Activated CD8-positive, alpha-beta memory T cell treated with anti-CD3 and anti-CD28 coated beads for 4 hours (primary cell): ENCODE results near the gene HAUS6.
A peak's percentile ranks its signal among the peaks of the same experiment; 100 is the strongest.
"Not testable (repeated sequence)": the region's sequence is repeated elsewhere in the genome, so short reads cannot be mapped to it uniquely, and the experiment has no call there.

Experiments used
- DNase-seq, 2 donors: peaks; one replicate each; pipeline ENCODE4 v3.0.0-alpha.2; 2020; ENCODE audit warnings: low read depth in 2 of 2

Gene HAUS6, protein sequence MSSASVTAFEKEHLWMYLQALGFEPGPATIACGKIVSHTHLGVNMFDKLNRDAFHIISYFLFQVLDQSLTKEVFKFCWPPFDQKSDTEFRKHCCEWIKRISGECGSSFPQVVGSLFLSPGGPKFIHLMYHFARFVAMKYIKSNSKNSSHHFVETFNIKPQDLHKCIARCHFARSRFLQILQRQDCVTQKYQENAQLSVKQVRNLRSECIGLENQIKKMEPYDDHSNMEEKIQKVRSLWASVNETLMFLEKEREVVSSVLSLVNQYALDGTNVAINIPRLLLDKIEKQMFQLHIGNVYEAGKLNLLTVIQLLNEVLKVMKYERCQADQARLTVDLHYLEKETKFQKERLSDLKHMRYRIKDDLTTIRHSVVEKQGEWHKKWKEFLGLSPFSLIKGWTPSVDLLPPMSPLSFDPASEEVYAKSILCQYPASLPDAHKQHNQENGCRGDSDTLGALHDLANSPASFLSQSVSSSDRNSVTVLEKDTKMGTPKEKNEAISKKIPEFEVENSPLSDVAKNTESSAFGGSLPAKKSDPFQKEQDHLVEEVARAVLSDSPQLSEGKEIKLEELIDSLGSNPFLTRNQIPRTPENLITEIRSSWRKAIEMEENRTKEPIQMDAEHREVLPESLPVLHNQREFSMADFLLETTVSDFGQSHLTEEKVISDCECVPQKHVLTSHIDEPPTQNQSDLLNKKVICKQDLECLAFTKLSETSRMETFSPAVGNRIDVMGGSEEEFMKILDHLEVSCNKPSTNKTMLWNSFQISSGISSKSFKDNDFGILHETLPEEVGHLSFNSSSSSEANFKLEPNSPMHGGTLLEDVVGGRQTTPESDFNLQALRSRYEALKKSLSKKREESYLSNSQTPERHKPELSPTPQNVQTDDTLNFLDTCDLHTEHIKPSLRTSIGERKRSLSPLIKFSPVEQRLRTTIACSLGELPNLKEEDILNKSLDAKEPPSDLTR

DNA sequence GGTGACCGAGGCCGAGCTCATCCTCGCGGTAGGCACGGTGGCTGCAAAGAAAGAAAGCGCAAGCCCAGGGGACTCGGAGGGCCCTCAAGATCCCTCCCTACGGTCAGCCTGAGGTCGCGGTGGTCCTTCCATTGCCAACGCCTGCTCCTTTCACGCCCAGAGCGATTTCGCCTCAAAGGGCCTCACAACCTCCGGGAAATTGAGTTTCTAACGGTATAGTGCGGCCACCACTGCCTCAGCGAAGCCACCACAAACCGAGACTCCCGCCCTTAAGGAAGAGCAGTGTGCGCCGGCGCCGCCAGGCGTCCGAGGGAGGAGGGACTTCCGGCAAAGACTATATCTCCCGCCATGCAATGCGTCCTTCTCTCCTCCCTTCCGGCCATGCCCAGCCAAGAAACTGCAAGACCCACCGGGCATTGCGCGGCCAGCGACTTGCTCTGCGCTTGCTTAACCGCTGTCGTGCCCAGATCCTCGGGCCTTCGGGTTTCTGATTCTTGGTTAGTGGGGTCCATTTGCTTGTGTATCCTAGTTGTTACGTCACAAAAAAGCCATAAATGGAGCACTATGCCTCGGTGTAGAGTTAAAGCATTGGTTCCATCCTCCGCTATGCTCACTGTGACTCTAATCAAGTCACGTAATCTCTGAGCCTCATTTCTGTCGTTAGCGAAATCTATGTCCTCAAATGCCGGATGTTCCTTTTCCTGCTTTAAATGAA, at the start of gene HAUS6:
TSS of gene HAUS6 (minus strand) at position 274 of the 715 bp plus-strand sequence. CDS start at position 21, 253 bp downstream.
- peak; percentile 77 to 83 for DNase-seq

DNA sequence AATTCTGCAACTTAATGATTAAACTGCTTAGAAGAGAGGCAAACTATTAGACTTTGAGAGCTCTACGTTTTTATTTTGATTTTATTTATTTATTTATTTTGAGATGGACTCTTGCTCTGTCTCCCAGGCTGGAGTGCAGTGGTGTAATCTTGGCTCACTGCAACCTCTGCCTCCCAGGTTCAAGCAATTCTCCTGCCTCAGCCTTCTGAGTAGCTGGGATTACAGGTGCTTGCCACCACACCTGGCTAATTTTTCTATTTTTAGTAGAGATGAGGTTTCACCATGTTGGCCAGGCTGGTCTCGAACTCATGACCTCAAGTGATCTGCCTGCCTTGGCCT, 49.4 kb upstream of the HAUS6 start:
- DNase-seq, result not testable (repeated sequence)

DNA sequence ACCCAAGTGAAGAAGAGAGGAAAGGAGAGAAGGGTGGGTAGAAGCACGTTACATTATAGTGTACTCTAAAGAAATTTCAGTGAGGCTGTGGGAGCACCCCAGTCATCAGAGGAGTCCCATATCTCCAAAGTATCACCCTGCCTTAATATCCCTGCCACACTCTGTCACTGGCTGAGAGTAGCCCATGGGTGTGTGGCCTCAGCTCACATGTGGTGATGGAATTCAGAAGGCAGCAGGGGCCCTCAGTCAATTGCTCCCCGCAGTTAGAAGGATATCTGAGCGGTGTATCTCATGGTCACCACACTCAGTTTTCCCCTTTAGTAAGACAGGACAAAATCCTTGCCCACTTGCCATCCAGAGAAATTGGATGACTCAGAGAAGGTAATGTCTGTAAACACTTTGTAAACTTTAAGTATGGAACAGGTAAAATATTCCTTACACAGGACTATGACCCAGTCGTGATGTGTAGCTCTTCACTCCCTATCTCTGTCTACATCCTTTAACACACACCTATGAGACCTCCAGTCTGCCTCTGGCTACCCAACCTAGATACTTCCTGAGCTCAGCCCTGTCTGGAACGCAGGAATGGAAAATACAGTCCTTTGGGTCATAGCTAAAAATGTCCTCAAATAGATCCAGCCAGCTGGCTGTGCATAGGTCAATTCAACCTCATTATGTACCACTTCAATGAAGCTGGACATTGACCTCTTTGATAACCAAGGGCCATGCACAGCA, 48.9 kb upstream of the HAUS6 start:
- DNase-seq, result no peak

DNA sequence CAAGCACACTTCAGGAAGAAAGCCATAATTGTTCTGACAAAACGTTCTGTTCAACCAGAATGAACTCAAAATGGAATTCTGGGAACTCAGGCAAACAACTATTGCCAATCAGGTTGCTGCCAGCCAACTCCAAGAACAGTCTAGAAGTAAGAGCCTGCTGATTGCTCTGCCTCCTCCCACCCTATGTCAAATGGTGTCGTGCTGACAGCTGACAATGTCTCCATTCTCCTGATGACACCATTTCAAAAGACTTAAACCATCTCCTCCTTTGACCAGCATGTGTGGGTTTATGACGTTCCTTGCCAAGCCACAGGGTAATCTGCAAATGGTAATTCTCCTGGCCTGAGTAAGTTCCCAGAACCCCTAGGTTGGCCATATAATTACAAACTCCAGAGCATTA, 46.5 kb upstream of the HAUS6 start:
- DNase-seq, result no peak

DNA sequence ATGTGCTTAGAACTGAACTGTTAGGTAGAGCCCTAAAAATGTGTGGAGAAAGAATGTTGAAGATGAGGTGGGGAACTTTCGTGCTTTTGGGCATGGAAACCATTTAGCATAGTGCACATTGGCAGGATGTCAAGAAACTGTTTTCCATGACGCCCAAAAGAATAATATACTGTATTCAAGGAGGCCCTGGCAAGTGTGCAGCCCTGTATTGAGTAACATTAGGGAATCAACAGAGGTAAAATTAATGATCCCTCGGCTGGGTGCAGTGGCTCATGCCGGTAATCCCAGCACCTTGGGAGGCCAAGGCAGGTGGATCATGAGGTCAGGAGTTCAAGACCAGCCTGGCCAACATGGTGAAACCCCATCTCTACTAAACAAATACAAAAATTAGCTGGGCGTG, 45.5 kb upstream of the HAUS6 start:
- no peak for DNase-seq

DNA sequence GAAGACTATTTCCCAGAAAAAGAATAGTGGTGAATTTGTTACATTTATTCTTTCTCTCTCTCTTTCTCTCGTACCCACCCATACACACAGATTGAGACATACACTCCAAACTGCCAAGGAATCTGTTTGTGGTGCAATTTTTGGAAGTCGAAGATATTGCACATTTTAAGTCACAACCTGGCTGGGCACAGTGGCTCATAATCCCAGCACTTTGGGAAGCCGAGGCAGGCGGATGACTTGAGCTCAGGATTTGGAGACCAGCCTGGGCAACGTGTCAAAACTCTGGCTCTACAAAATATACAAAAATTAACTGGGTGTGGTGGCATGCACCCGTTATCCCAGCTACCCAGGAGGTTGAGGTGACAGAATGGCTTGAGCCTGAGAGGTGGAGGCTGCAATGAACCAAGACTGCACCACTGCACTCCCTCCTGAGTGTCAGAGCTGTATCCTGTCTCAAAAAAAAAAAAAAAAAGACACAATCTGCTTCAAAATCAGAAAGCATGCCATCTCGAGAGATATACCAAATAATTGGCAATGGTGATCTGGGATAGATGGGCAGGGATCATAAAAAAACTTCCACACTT, 43.8 kb upstream of the HAUS6 start:
- no peak for DNase-seq

DNA sequence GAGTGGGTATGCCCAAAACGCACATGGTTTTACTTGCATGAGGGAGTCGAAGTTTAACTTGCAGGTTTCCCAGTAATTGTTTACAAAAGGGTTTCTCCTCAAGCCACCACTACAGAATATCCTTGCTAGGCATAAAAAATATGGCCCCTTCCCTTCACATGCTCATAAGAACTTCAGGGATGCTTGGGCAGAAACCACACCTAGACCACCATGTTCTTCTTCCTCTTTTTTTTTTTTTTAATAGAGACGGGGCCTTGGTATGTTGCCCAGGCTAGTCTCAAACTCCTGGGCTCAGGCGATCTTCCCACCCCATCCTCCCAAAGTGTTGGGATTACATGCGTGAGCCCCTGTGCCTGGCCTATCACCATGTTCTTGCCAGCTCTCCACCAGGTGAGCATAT, 43.2 kb upstream of the HAUS6 start:
- DNase-seq, result no peak

DNA sequence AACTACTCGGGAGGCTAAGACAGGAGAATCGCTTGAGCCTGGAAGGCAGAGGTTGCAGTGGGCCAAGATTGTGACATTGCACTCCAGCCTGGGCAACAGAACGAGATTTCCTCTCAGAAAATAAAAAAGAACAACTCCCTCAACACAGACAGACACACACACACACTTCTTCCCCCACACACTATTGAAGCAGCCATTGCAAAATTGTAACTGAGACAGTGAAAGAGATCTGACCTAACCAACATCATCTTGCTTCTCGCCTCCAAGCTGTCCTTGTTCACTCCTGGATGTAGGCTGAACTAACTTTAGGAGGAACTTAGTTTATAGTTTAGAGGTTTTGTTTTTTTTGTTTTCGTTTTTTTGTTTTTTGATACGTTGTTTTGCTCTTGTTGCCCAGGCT, 37.6 kb upstream of the HAUS6 start:
- no peak for DNase-seq

DNA sequence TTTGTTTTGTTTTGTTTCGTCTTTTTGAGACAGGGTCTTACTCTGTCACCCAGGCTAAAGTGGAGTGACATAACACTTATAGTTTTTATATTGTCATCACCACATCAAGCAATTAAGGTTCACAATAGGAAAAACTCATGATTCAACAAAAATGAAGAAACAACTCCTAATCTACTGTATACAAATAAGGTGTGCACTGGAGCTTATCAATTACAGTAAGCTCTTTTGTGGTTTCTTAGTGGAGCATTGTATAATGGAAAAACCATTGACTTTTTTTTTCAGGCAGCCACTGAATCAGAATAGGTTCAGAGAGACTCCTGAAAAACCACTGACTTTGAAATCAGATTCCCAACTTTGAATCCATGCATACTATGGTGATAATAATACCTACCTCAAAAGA, 35.4 kb upstream of the HAUS6 start:
- no peak for DNase-seq

DNA sequence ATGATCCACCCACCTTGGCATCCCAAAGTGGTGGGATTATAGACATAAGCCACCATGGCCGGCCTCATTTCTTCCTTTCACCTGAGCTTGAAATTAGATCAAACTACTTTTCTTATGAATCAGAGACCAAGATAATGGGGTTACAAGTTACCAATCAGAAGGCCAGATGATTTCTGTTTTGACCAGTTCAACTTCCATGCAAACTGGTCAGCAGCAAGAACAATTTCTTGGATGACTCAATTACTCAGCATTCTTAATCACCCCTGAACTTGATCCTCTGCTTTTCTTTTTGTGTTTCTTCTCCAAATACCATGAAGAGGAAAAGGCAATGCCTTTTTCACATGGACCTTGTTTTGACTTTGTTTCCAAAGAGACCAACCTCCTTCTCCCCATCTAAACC, 34.6 kb upstream of the HAUS6 start:
- no peak for DNase-seq

DNA sequence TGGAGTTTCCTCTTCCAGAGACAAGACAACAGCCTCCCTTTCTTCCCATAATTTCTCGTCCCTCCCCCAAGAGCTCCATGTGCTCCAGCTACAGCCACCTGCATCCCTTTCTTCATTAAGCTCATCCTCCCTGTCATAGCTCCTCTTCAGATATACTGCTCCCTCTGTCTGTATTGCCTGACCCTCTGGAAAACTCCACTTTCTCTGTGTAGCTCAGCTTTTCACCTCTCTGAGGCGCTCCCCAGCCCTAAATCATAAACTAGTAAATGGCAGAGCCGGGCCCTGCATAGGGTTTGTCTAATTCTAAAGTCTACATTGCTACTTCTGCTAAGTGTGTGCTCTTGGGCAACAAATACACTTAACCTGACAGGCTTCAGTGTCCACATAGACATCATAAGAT, 33.4 kb upstream of the HAUS6 start:
- no peak for DNase-seq

DNA sequence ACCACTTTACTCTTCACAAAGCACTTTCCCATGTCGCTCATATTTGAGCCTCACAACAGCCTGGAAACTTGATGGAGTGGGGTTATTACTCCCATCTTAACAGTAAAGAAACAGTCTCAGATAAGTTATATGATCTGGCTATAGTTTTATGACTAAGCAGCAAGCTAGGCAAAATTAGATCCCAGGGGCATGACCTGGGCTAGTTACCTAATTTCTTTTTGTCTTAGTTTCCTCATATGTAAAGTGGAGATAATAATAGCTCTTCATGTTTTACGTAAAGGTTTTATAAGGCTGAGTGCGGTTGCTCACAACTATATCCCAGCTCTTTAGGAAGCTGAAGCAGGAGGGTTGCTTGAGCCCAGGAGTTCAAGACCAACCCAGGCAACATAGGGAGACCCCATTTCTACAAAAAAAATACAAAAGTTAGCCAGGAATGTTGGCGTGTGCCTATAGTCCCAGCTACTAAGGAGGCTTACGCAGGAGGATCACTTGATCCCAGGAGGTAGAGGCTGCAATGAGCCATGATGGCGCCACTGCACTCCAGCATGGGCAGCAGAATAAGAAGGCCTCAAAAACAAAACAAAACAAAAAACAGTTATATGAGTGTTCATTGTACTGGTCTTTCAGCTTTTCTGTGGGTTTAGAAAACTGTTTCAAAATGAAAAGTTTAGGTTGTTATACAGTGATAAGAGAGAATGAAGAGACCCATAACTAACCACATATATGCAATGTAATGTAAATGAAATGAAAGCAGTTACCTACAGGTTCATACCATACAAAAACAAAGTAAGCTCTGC, 31.0 kb upstream of the HAUS6 start:
- no peak for DNase-seq

DNA sequence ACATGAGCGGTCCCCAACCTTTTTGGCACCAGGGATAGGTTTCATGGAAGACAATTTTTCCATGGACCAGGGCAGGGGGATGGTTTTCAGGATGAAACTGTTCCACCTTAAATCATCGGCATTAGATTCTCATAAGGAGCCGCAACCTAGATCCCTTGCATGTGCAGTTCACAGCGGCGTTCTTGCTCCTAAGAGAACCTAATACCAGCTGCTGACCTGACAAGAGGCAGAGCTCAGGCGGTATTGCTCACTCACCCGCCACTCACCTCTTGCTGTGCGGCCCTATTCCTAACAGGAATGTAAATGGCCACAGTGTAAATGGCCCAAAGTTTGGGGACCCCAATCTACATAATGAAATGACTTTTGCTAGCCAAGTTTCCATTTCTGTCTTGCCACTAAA, 27.7 kb upstream of the HAUS6 start:
- DNase-seq, result no peak

DNA sequence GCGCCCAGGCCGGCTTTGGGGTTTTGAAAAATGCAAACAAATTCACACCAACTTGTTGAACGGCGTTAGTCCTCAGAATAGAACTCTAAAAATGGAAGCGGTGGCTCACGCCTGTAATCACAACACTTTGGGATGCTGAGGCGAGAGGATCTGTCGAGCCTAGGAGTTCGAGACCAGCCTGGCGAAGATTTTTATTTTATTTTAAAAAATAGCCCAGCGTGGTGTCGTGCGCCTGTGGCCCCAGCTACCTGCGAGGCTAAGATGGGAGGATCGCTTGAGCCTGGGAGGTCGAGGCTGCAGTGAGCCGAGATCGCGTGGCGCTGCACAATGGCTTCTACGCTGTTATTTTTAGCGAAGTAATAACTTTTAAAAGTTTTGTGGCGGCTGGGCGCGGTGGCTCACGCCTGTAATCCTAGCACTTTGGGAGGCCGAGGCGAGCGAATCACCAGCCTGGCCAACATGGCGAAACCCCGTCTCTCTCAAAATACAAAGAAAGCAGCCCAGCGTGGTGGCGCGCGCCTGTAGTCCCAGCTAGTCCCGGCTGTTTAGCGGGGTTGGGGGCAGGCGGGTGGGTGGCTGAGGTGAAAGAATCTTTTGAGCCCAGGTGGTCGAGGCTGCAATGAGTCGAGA, 25.3 kb upstream of the HAUS6 start:
- peak in 1 of 2 donors; percentile 0 for DNase-seq

DNA sequence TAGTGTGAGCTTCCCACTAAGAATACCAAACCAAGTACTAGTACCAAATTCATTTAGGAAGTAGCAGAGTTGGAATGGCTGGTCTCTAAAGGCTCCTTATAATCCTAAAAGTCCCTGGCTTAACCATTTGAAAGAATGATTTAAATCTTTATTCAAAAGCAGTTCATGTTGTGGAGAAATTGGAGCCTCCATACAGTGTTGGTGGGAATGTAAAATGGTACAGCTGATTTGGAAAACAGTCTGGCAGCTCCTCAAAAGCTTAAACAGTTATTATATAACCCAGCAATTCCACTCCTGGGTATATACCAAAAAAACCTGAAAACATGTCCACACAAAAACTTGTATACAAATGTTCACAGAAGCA, 21.7 kb upstream of the HAUS6 start:
- no peak for DNase-seq

DNA sequence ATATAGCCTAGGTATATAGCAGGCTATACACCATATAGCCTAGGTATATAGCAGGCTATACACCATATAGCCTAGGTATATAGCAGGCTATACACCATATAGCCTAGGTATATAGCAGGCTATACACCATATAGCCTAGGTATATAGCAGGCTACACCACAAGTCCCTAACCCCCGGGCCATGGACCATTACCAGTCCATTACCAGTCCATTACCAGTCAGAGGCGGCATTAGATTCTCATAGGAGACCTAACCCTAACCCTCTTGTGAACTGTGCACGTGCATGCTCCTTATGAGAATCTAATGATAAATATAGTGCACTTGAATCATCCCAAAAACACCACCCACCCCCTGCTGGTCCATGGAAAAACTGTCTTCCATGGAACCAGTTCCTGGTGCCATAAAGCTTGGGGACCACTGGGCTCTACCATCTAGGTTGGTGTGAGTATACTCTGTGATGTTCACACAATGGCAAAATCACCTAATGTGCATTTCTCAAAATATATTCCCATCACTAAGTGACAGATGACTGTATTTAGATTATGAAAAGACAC, 19.9 kb upstream of the HAUS6 start:
- no peak for DNase-seq

DNA sequence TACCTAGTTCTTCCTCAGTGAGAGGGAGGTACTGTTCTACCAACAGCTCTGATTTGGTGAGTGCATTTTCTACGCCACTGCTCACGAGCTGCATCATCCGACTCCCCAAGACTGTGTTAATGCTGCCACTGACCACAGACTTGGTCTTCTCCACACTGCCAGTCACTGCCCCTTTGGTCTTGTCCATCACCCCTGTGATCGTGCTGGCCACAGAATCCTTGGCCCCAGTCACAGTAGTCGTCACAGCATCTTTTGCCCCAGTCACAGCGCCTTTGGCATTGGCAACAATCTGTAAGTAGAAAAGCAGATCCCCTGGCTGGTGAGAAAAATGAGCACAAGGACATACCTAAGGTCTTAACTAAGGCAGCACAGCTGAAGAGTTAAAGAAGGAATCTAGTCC, 18.2 kb upstream of the HAUS6 start:
- DNase-seq, result no peak

DNA sequence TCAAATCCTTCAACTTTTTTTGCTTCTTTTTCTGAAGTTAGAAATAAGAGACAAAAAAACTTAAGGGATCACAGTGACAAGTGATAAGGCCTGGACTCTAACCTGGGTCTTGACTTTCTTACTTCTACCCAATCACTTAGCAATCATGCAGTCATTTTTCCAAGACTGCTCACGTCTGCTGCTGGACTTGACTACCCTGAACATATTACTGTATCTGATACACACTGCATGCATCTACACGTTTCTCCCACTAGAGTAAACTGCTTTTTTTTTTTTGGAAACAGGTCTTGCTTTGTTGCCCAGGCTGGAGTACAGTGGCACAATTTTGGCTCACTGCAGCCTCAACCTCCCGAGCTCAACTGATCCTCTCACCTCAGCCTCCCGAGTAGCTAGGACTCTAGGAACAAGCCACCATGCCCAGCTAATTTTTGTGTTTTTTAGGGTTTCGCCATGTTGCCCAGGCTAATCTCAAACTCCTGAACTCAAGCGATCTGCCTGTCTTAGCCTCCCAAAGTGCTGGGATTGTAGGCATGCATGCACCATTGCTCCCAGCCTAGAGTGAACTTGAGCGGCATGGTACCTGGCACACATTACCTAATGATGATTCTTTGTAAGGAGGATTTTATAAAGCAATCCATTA, 17.2 kb upstream of the HAUS6 start:
- no peak for DNase-seq

DNA sequence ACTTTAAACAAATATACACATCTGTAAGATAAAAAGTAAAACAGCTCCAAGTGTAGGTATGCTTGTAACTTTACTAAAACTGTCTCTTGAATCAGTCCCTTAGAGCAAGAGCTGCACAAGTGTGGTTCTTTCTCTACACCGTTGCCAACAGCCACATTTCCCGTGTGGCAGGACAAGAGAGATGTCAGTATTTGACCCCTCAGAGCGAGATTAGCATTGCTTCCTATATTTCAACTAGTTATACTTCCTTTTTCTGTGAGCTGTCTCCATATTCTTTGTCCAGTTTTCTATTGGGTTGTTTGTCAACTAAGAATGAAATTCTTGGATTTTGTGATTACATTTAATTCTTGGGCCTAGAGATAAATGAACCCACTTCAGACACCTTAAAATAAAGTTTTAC, 16.5 kb upstream of the HAUS6 start:
- no peak for DNase-seq
